HuH-7 (cell line): ENCODE results near the gene ZNF490.
"Not testable (repeated sequence)": the region's sequence is repeated elsewhere in the genome, so short reads cannot be mapped to it uniquely, and the experiment has no call there.

Experiments used
- DNase-seq: peaks from one replicate; pipeline ENCODE4 v3.0.0; 2011; ENCODE audit warnings: low spot score

ZNF490 gene

GRCh38 chr19:12610540-12611360, at the start of gene ZNF490, which contains the start of gene ZNF791:
Gene ZNF490, minus strand, starts transcription at chr19:12610813. Its CDS starts 133 bp downstream, at chr19:12610680.
Gene ZNF791, plus strand, starts transcription at chr19:12610920. Its CDS starts 160 bp downstream, at chr19:12611080.
- peak; percentile 93 for DNase-seq

- no peak for DNase-seq
These were observed 47.4 kb upstream of the ZNF490 start for GRCh38 chr19:12657966-12658365.

- no peak for DNase-seq
These were observed 46.4 kb upstream of the ZNF490 start for GRCh38 chr19:12656899-12657571.

- no peak for DNase-seq
These were observed 44.9 kb upstream of the ZNF490 start for GRCh38 chr19:12655546-12655945.

GRCh38 chr19:12652219-12652618, 41.6 kb upstream of the ZNF490 start:
- DNase-seq: no peak

GRCh38 chr19:12649941-12650340, 39.3 kb upstream of the ZNF490 start:
- DNase-seq: no peak

- DNase-seq: no peak
These were observed 37.5 kb upstream of the ZNF490 start for GRCh38 chr19:12648088-12648487.

- DNase-seq: no peak
These were observed 37.0 kb upstream of the ZNF490 start for GRCh38 chr19:12647490-12648071.

GRCh38 chr19:12647047-12647446, 36.4 kb upstream of the ZNF490 start:
- DNase-seq: no peak

GRCh38 chr19:12646551-12646950, 35.9 kb upstream of the ZNF490 start:
- no peak for DNase-seq

GRCh38 chr19:12643716-12644115, 33.1 kb upstream of the ZNF490 start:
- DNase-seq: not testable (repeated sequence)

- DNase-seq: no peak
These were observed 31.9 kb upstream of the ZNF490 start for GRCh38 chr19:12642506-12642905.

- DNase-seq: no peak
These were observed 30.8 kb upstream of the ZNF490 start for GRCh38 chr19:12641456-12641855.

GRCh38 chr19:12639901-12640613, 29.4 kb upstream of the ZNF490 start:
- peak; percentile 51 for DNase-seq

GRCh38 chr19:12638611-12639182, 28.1 kb upstream of the ZNF490 start:
- no peak for DNase-seq

- DNase-seq: no peak
These were observed 26.0 kb upstream of the ZNF490 start for GRCh38 chr19:12636631-12637030.

GRCh38 chr19:12629215-12629614, 18.6 kb upstream of the ZNF490 start:
- DNase-seq: no peak

- DNase-seq: no peak
These were observed 17.7 kb upstream of the ZNF490 start for GRCh38 chr19:12628040-12629022.

- no peak for DNase-seq
These were observed 16.3 kb upstream of the ZNF490 start for GRCh38 chr19:12626958-12627357.

GRCh38 chr19:12623361-12624031, 12.9 kb upstream of the ZNF490 start:
- no peak for DNase-seq
